ENCODE data around the gene WNT11.

GRCh38 chr11:76248210-76248609 lies 41.9 kb upstream of the WNT11 start:
- TF ChIP-seq, protein P1, sequence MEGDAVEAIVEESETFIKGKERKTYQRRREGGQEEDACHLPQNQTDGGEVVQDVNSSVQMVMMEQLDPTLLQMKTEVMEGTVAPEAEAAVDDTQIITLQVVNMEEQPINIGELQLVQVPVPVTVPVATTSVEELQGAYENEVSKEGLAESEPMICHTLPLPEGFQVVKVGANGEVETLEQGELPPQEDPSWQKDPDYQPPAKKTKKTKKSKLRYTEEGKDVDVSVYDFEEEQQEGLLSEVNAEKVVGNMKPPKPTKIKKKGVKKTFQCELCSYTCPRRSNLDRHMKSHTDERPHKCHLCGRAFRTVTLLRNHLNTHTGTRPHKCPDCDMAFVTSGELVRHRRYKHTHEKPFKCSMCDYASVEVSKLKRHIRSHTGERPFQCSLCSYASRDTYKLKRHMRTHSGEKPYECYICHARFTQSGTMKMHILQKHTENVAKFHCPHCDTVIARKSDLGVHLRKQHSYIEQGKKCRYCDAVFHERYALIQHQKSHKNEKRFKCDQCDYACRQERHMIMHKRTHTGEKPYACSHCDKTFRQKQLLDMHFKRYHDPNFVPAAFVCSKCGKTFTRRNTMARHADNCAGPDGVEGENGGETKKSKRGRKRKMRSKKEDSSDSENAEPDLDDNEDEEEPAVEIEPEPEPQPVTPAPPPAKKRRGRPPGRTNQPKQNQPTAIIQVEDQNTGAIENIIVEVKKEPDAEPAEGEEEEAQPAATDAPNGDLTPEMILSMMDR (IDR thresholded peaks at IDR 0.05; ENCODE audit: low read length): peak; percentile 26; the same call in 1 of the 2 replicates
- TF ChIP-seq EZH2 (optimal IDR thresholded peaks at IDR 0.05; ENCODE audit: low read depth, low read length): no peak

Measured in MM.1S (cell line).